Heart left ventricle (tissue), 16 donors: ENCODE measurements around the gene ZFP57. TPM values are rescaled to one million over a fixed set of nuclear protein-coding genes. Genes with fewer than 3 reads are reported as not detected.
"Not testable (repeated sequence)": the region's sequence is repeated elsewhere in the genome, so short reads cannot be mapped to it uniquely, and the experiment has no call there.

ENCODE experiments used
- ATAC-seq, 4 donors: fragments of 200-7000 bp; cut with Tn5 transposase; one replicate each; pipeline ENCODE4 v1.9.1; 2020 to 2022; ENCODE audit warnings: moderate library complexity in 4 of 4, mild to moderate bottlenecking in 3 of 4, moderate number of reproducible peaks in 1 of 4
- DNase-seq, 5 donors: peaks; one replicate each; pipeline ENCODE4 v3.0.0-alpha.2; 2020
- H3K27ac ChIP-seq, 12 donors: fragments of 200-600 bp; sonication (generic) in 4 of 12; one replicate each; pipeline versions ENCODE4 v1.5.0 to v1.8.0; 2016 to 2022; ENCODE audit warnings: mild to moderate bottlenecking in 2 of 12
- H3K27me3 ChIP-seq, 9 donors: fragments of 200-600 bp; sonication (generic) in 2 of 9; one replicate each; pipeline versions ENCODE4 v1.5.1 to v1.8.0; 2016 to 2022; ENCODE audit warnings: mild to moderate bottlenecking in 3 of 9
- H3K36me3 ChIP-seq, 9 donors: fragments of 200-600 bp; sonication (generic) in 2 of 9; one replicate each; pipeline versions ENCODE4 v1.5.0 to v1.8.0; 2018 to 2022; ENCODE audit warnings: mild to moderate bottlenecking in 2 of 9
- H3K4me1 ChIP-seq, 12 donors: fragments of 200-600 bp; sonication (generic) in 4 of 12; one replicate each; pipeline versions ENCODE4 v1.5.0 to v1.8.0; 2016 to 2022; ENCODE audit warnings: mild to moderate bottlenecking in 3 of 12
- H3K4me3 ChIP-seq, 12 donors: fragments of 200-600 bp; sonication (generic) in 4 of 12; one replicate each; pipeline versions ENCODE4 v1.5.0 to v1.8.0; 2017 to 2022; ENCODE audit warnings: mild to moderate bottlenecking in 9 of 12, moderate library complexity in 4 of 12
- H3K9me3 ChIP-seq, 12 donors: fragments of 200-600 bp; sonication (generic) in 4 of 12; one replicate each; pipeline versions ENCODE4 v1.5.0 to v1.8.0; 2016 to 2022; ENCODE audit warnings: mild to moderate bottlenecking in 1 of 12
- CTCF ChIP-seq, 12 donors: fragments of 200-600 bp; sonication (generic) in 4 of 12; IDR thresholded peaks; one replicate each; pipeline versions ENCODE4 v1.5.0 to v1.8.0; 2018 to 2022; ENCODE audit warnings: antibody characterized with exemption in 12 of 12, mild to moderate bottlenecking in 5 of 12
- POLR2A ChIP-seq, 2 donors: fragments of 450-650 bp; IDR thresholded peaks; one replicate each; pipeline ENCODE4 v1.6.1; 2017; ENCODE audit warnings: antibody characterized with exemption in 2 of 2, mild to moderate bottlenecking in 2 of 2, moderate library complexity in 2 of 2
- WGBS, 4 donors: extraction: QIAGEN DNeasy Blood & Tissue Kit in 2 of 4; methylation state at CpG; one replicate each; pipeline versions ENCODE4 v1.1.5 to v1.1.7; 2013 to 2018; 5-methylcytosine and 5-hydroxymethylcytosine counted together
- intact Hi-C, 10 donors: fragments of 100-400 bp; cut with DNase I; formaldehyde crosslinking; loops; one replicate each; pipeline versions ENCODE4 v1.11.1 to v1.14.2; 2022
- polyA plus RNA-seq, 2 donors: library from polyadenylated mRNA; stranded (reverse); fragments of 200-250 nt; gene quantifications; one replicate each; pipeline ENCODE4 v1.2.3, GENCODE V29; 2013
- total RNA-seq, 9 donors: library from RNA; depleted of rRNA in 2 of 9; stranded (reverse); fragments of >200 nt in 2 of 9; fragmentation: NEBNext Ultra II Directional in 3 of 9; extraction: Animal tissue kit (Norgen Biotek cat#: 25700) in 3 of 9; gene quantifications; one replicate each; pipeline versions ENCODE4 v1.1.0 to v1.2.4, GENCODE V29; 2016 to 2023
- donor health status: ischemic (EF 13 %, LVEDD 7.1; RV severe dilation, severe dysfunction).
- donor health status: healthy with polysubstance abuse.
- donor health status: DM: no; HTN: yes; CAD: no.
- donor health status: DM: no; HTN: no; CAD: no.
- donor health status: ischemic (EF 25% LVEDD 6.9; RV normal size, moderate dysfunction).
- donor health status: ischemic (EF 25% LVEDD 5.7; RV mildly dilated, moderate dysfunction).
- donor health status: healthy.
- donor health status: DM: yes; HTN: yes; CAD: no.
- donor health status: ischemic (EF 35%, LVEDD 5.7; RV mildly dilated, moderate dysfunction).
- donor health status: nonischemic (EF 11% LVEDD 7.7; RV severe dilation, severe dysfunction).
- donor health status: DM: yes; HTN: yes; CAD: no.
- donor health status: PGD.
- donor health status: ischemic (EF 29% LVEDD 5.4; RV normal size, mild dysfunction).
- donor health status: nonischemic (EF 23%, LVEDD 6.1; RV moderate dilation, normal function).

Gene ZFP57
- total and polyA plus RNA-seq, 11 donors, result 0.06 to 18.1 (median 2.8) TPM; not detected in 7

GRCh38 chr6:29674008-29674407 lies 6.9 kb downstream of the ZFP57 start:
- H3K27me3 ChIP-seq, result peaks cover 0 to 16% (median 0%) of the 10 kb centered on the region in 9 donors
- no peaks in the 10 kb centered on the region for H3K36me3 ChIP-seq
- H3K4me3 ChIP-seq, result no peak overlapping the region
- intact Hi-C loops, result no loop called here
- WGBS, 4 donors, result 90 to 97% (median 93%) methylated on average over 5 of the region's 5 CpGs
- no peak overlapping the region for H3K27ac ChIP-seq
- H3K4me1 ChIP-seq, result peaks cover 0 to 7% (median 0%) of the 10 kb centered on the region in 12 donors
- ATAC-seq (no peak), DNase-seq (no peak)
- no peak for TF ChIP-seq POLR2A (IDR thresholded peaks at IDR 0.05)
- TF ChIP-seq CTCF (IDR thresholded peaks at IDR 0.05), result no peak
- H3K9me3 ChIP-seq, result no peaks in the 10 kb centered on the region

- intact Hi-C loops, result no loop called here
- H3K27me3 ChIP-seq, result peaks cover 0 to 16% (median 0%) of the 10 kb centered on the region in 9 donors
- TF ChIP-seq POLR2A (IDR thresholded peaks at IDR 0.05) (no peak), CTCF (IDR thresholded peaks at IDR 0.05) (no peak)
- H3K27ac ChIP-seq, result no peak overlapping the region
- H3K9me3 ChIP-seq, result no peaks in the 10 kb centered on the region
- ATAC-seq (no peak), DNase-seq (no peak)
- H3K4me3 ChIP-seq, result no peak overlapping the region
- no peaks in the 10 kb centered on the region for H3K36me3 ChIP-seq
- WGBS, 4 donors, result 93 to 95% (median 94%) methylated on average over 11 to 12 of the region's 12 CpGs
- peaks cover 0 to 7% (median 0%) of the 10 kb centered on the region in 12 donors for H3K4me1 ChIP-seq
Observed at GRCh38 chr6:29673161-29673560, 7.8 kb downstream of the ZFP57 start.

GRCh38 chr6:29672116-29672515 lies 8.8 kb downstream of the ZFP57 start:
- H3K27me3 ChIP-seq, result peaks cover 0 to 16% (median 0%) of the 10 kb centered on the region in 9 donors
- H3K27ac ChIP-seq, H3K4me3 ChIP-seq, ATAC-seq, H3K36me3 ChIP-seq, DNase-seq, intact Hi-C loops, H3K9me3 ChIP-seq, H3K4me1 ChIP-seq: not testable (repeated sequence)
- 83 to 98% (median 89%) methylated on average over 5 of the region's 5 CpGs for WGBS, 4 donors

- Histone ChIP-seq H3K27me3 (peaks cover 0 to 16% (median 0%) of the 10 kb centered on the region in 9 donors), H3K9me3 (no peaks in the 10 kb centered on the region), H3K27ac (no peak overlapping the region), H3K4me1 (peaks cover 0 to 2% (median 0%) of the 10 kb centered on the region in 12 donors), H3K4me3 (no peak overlapping the region), H3K36me3 (no peaks in the 10 kb centered on the region)
- WGBS, 4 donors, result 21 to 52% (median 31%) methylated on average over 1 of the region's 1 CpG
- ATAC-seq (no peak), DNase-seq (no peak)
- TF ChIP-seq CTCF (IDR thresholded peaks at IDR 0.05) (no peak), POLR2A (IDR thresholded peaks at IDR 0.05) (no peak)
- intact Hi-C loops, result no loop called here
Observed at GRCh38 chr6:29671026-29671425, 9.9 kb downstream of the ZFP57 start.

GRCh38 chr6:29667158-29667557 lies 13.8 kb downstream of the ZFP57 start:
- no peaks in the 10 kb centered on the region for H3K9me3 ChIP-seq
- H3K27ac ChIP-seq, result no peak overlapping the region
- 41 to 49% (median 43%) methylated on average over 5 of the region's 5 CpGs for WGBS, 4 donors
- no peaks in the 10 kb centered on the region for H3K36me3 ChIP-seq
- intact Hi-C loops, result no loop called here
- peaks cover 0 to 40% (median 0%) of the 10 kb centered on the region in 9 donors for H3K27me3 ChIP-seq
- H3K4me3 ChIP-seq, result no peak overlapping the region
- DNase-seq, result no peak
- H3K4me1 ChIP-seq, result peaks cover 0 to 8% (median 0%) of the 10 kb centered on the region in 12 donors
- TF ChIP-seq CTCF (IDR thresholded peaks at IDR 0.05) (no peak), POLR2A (IDR thresholded peaks at IDR 0.05) (no peak)
- no peak for ATAC-seq
